GM23338 (cell line): ENCODE measurements around the gene BLTP2.

ENCODE experiments used
- CREB1 ChIP-seq: fragments of 250-450 bp; sonication (Bioruptor Pico); IDR thresholded peaks from 2 replicates; pipeline ENCODE4 v1.5.0; 2020; ENCODE audit warnings: low read depth, mild to moderate bottlenecking, moderate library complexity
- EZH2 ChIP-seq: fragments of 200-600 bp; sonication (generic); IDR thresholded peaks from one replicate; pipeline ENCODE4 v1.8.0; 2017; ENCODE audit warnings: antibody characterized with exemption, mild to moderate bottlenecking, low read depth; ENCODE audit not compliant: unreplicated experiment
- EZH2phosphoT487 ChIP-seq: fragments of 200-600 bp; sonication (generic); IDR thresholded peaks from one replicate; pipeline ENCODE4 v1.8.1; 2018; ENCODE audit warnings: antibody characterized with exemption; ENCODE audit not compliant: unreplicated experiment
- JUNB ChIP-seq: IDR thresholded peaks from one replicate; pipeline ENCODE4 v1.6.1; 2016; ENCODE audit warnings: antibody characterized with exemption; ENCODE audit not compliant: unreplicated experiment
- NANOG ChIP-seq: IDR thresholded peaks from 2 replicates; pipeline ENCODE4 v1.6.1; 2016; ENCODE audit warnings: antibody characterized with exemption, borderline replicate concordance
- POLR2AphosphoS5 ChIP-seq: IDR thresholded peaks from 2 replicates; pipeline ENCODE4 v1.6.1; 2016; ENCODE audit warnings: antibody characterized with exemption, low read depth
- STAT1 ChIP-seq: IDR thresholded peaks from one replicate; pipeline ENCODE4 v1.6.1; 2016; ENCODE audit warnings: antibody characterized with exemption; ENCODE audit not compliant: unreplicated experiment
- ZNF114 ChIP-seq: fragments of 250-450 bp; sonication (Bioruptor Pico); IDR thresholded peaks from 2 replicates; pipeline ENCODE4 v1.5.0; 2020; ENCODE audit warnings: mild to moderate bottlenecking, moderate library complexity
- ZNF331 ChIP-seq: fragments of 250-450 bp; sonication (Bioruptor Pico); IDR thresholded peaks from 2 replicates; pipeline ENCODE4 v1.5.0; 2020; ENCODE audit warnings: low read depth, mild to moderate bottlenecking, moderate library complexity
- TF ChIP-seq, protein P1 (sequence below), 2 experiments: fragments of 200-600 bp in 1 of 2; sonication (generic) in 1 of 2; conservative IDR thresholded peaks; 2 replicates each; pipeline versions ENCODE4 v1.5.1 to v1.6.1; 2016 to 2017; ENCODE audit warnings: antibody characterized with exemption in 2 of 2, low read depth in 2 of 2, mild to moderate bottlenecking in 2 of 2, moderate library complexity in 1 of 2
- TF ChIP-seq, protein P2 (sequence below): IDR thresholded peaks from one replicate; pipeline ENCODE4 v1.6.1; 2018; ENCODE audit warnings: antibody characterized with exemption; ENCODE audit not compliant: unreplicated experiment
- TF ChIP-seq, protein P3 (sequence below): IDR thresholded peaks from 2 replicates; pipeline ENCODE4 v1.6.1; 2016; ENCODE audit warnings: antibody characterized with exemption
- TF ChIP-seq, protein P4 (sequence below): fragments of 250-450 bp; sonication (Bioruptor Pico); IDR thresholded peaks from 2 replicates; pipeline ENCODE4 v1.5.0; 2020; ENCODE audit warnings: mild to moderate bottlenecking, moderate library complexity

DNA sequence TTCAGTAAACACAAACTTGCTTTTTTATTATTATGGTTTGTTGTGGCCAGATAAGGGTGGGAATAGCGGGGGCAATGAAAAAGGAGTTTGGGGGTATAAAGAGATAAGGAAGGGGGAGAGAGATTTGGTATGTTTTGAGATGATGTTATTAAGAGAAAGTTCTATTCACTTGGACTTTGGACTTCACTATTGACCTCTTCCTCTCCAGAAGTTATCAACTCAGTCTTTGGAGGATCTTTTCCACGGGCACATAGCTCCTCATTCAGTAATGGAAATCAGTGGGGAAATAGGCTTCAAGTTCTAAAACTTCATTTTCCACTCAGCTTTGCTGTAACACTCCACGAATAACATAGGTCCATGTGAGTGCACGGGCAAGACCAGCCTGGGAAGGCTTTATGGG, 43.5 kb upstream of the BLTP2 start:
- TF ChIP-seq, protein P1, sequence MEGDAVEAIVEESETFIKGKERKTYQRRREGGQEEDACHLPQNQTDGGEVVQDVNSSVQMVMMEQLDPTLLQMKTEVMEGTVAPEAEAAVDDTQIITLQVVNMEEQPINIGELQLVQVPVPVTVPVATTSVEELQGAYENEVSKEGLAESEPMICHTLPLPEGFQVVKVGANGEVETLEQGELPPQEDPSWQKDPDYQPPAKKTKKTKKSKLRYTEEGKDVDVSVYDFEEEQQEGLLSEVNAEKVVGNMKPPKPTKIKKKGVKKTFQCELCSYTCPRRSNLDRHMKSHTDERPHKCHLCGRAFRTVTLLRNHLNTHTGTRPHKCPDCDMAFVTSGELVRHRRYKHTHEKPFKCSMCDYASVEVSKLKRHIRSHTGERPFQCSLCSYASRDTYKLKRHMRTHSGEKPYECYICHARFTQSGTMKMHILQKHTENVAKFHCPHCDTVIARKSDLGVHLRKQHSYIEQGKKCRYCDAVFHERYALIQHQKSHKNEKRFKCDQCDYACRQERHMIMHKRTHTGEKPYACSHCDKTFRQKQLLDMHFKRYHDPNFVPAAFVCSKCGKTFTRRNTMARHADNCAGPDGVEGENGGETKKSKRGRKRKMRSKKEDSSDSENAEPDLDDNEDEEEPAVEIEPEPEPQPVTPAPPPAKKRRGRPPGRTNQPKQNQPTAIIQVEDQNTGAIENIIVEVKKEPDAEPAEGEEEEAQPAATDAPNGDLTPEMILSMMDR (conservative IDR thresholded peaks at IDR 0.05; ENCODE audit: low read depth in 2 of 2) = no peak
- TF ChIP-seq NANOG (no peak), POLR2AphosphoS5 (no peak), STAT1 (no peak), CREB1 (CRISPR knock-in tag) (no peak), EZH2 (no peak), JUNB (no peak), EZH2phosphoT487 (no peak), ZNF331 (no peak), ZNF114 (no peak)
- TF ChIP-seq, protein P2, sequence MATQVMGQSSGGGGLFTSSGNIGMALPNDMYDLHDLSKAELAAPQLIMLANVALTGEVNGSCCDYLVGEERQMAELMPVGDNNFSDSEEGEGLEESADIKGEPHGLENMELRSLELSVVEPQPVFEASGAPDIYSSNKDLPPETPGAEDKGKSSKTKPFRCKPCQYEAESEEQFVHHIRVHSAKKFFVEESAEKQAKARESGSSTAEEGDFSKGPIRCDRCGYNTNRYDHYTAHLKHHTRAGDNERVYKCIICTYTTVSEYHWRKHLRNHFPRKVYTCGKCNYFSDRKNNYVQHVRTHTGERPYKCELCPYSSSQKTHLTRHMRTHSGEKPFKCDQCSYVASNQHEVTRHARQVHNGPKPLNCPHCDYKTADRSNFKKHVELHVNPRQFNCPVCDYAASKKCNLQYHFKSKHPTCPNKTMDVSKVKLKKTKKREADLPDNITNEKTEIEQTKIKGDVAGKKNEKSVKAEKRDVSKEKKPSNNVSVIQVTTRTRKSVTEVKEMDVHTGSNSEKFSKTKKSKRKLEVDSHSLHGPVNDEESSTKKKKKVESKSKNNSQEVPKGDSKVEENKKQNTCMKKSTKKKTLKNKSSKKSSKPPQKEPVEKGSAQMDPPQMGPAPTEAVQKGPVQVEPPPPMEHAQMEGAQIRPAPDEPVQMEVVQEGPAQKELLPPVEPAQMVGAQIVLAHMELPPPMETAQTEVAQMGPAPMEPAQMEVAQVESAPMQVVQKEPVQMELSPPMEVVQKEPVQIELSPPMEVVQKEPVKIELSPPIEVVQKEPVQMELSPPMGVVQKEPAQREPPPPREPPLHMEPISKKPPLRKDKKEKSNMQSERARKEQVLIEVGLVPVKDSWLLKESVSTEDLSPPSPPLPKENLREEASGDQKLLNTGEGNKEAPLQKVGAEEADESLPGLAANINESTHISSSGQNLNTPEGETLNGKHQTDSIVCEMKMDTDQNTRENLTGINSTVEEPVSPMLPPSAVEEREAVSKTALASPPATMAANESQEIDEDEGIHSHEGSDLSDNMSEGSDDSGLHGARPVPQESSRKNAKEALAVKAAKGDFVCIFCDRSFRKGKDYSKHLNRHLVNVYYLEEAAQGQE = no peak
- TF ChIP-seq, protein P3, sequence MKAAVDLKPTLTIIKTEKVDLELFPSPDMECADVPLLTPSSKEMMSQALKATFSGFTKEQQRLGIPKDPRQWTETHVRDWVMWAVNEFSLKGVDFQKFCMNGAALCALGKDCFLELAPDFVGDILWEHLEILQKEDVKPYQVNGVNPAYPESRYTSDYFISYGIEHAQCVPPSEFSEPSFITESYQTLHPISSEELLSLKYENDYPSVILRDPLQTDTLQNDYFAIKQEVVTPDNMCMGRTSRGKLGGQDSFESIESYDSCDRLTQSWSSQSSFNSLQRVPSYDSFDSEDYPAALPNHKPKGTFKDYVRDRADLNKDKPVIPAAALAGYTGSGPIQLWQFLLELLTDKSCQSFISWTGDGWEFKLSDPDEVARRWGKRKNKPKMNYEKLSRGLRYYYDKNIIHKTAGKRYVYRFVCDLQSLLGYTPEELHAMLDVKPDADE = no peak
- TF ChIP-seq, protein P4, sequence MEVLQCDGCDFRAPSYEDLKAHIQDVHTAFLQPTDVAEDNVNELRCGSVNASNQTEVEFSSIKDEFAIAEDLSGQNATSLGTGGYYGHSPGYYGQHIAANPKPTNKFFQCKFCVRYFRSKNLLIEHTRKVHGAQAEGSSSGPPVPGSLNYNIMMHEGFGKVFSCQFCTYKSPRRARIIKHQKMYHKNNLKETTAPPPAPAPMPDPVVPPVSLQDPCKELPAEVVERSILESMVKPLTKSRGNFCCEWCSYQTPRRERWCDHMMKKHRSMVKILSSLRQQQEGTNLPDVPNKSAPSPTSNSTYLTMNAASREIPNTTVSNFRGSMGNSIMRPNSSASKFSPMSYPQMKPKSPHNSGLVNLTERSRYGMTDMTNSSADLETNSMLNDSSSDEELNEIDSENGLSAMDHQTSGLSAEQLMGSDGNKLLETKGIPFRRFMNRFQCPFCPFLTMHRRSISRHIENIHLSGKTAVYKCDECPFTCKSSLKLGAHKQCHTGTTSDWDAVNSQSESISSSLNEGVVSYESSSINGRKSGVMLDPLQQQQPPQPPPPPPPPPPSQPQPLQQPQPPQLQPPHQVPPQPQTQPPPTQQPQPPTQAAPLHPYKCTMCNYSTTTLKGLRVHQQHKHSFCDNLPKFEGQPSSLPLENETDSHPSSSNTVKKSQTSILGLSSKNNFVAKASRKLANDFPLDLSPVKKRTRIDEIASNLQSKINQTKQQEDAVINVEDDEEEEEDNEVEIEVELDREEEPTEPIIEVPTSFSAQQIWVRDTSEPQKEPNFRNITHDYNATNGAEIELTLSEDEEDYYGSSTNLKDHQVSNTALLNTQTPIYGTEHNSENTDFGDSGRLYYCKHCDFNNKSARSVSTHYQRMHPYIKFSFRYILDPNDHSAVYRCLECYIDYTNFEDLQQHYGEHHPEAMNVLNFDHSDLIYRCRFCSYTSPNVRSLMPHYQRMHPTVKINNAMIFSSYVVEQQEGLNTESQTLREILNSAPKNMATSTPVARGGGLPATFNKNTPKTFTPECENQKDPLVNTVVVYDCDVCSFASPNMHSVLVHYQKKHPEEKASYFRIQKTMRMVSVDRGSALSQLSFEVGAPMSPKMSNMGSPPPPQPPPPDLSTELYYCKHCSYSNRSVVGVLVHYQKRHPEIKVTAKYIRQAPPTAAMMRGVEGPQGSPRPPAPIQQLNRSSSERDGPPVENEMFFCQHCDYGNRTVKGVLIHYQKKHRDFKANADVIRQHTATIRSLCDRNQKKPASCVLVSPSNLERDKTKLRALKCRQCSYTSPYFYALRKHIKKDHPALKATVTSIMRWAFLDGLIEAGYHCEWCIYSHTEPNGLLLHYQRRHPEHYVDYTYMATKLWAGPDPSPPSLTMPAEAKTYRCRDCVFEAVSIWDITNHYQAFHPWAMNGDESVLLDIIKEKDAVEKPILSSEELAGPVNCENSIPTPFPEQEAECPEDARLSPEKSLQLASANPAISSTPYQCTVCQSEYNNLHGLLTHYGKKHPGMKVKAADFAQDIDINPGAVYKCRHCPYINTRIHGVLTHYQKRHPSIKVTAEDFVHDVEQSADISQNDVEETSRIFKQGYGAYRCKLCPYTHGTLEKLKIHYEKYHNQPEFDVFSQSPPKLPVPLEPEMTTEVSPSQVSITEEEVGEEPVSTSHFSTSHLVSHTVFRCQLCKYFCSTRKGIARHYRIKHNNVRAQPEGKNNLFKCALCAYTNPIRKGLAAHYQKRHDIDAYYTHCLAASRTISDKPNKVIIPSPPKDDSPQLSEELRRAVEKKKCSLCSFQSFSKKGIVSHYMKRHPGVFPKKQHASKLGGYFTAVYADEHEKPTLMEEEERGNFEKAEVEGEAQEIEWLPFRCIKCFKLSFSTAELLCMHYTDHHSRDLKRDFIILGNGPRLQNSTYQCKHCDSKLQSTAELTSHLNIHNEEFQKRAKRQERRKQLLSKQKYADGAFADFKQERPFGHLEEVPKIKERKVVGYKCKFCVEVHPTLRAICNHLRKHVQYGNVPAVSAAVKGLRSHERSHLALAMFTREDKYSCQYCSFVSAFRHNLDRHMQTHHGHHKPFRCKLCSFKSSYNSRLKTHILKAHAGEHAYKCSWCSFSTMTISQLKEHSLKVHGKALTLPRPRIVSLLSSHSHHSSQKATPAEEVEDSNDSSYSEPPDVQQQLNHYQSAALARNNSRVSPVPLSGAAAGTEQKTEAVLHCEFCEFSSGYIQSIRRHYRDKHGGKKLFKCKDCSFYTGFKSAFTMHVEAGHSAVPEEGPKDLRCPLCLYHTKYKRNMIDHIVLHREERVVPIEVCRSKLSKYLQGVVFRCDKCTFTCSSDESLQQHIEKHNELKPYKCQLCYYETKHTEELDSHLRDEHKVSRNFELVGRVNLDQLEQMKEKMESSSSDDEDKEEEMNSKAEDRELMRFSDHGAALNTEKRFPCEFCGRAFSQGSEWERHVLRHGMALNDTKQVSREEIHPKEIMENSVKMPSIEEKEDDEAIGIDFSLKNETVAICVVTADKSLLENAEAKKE = no peak
